HG03469 (cell line): ENCODE data around the gene ARID3B.
"Not testable (repeated sequence)": the region's sequence is repeated elsewhere in the genome, so short reads cannot be mapped to it uniquely, and the experiment has no call there.

ENCODE experiments used
- ATAC-seq: cut with Tn5 transposase; IDR thresholded peaks from one replicate; pipeline ENCODE4 v1.9.1; 2021; ENCODE audit warnings: mild to moderate bottlenecking, moderate library complexity, moderate number of reproducible peaks; ENCODE audit not compliant: unreplicated experiment

ARID3B gene

DNA sequence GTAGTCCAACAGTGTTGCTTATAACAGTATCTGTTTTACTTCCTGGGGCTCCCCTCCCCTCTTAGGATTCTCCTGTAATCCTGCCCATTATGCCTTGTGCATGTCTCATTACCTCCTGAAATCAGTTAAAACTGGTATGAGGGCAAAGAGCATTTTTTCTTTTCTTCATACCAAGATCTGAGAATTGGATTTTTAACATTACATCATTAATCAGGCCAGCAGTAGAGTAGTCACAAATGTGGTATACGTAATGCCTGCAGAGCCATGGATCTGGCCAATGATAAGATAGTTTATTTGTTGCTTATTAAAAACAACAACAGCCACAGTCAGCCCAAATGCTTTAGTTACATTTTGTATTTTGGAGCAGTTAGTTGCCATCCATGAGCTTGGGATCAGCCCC is 23.2 kb downstream of the ARID3B start:
- ATAC-seq = no peak

- no peak for ATAC-seq
Observed at GRCh38 chr15:74565381-74566085, 24.5 kb downstream of the ARID3B start.

- ATAC-seq = no peak
Observed at GRCh38 chr15:74568594-74568993, 27.6 kb downstream of the ARID3B start.

- ATAC-seq = no peak
Observed at GRCh38 chr15:74569731-74570070, 28.7 kb downstream of the ARID3B start.

GRCh38 chr15:74571191-74571590 is 30.2 kb downstream of the ARID3B start:
- ATAC-seq = no peak

- ATAC-seq = no peak
Observed at GRCh38 chr15:74573987-74574386, 33.0 kb downstream of the ARID3B start.

- ATAC-seq = no peak
Observed at GRCh38 chr15:74578496-74578994, 37.5 kb downstream of the ARID3B start.

DNA sequence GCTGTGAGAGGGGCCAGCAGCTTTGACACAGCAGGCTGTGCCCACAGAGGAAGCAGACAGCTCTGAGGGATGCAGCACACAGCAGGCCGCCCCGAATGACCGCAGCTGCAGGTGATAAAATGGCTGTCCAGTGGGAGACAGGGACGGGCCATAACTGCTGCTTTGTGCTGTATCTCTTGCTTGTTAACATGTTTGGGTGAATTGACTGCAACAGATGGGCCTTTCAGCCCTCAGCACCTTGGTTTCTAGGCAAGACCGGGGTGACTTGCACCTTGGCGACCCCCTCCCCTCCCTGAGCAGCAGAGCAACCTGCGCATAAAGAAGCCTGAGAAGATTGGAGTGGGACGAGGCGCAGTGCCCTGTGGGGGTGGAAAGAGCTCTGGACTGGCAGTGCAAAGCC is 38.0 kb downstream of the ARID3B start:
- no peak for ATAC-seq

- no peak for ATAC-seq
Observed at GRCh38 chr15:74580538-74581350, 39.7 kb downstream of the ARID3B start.

DNA sequence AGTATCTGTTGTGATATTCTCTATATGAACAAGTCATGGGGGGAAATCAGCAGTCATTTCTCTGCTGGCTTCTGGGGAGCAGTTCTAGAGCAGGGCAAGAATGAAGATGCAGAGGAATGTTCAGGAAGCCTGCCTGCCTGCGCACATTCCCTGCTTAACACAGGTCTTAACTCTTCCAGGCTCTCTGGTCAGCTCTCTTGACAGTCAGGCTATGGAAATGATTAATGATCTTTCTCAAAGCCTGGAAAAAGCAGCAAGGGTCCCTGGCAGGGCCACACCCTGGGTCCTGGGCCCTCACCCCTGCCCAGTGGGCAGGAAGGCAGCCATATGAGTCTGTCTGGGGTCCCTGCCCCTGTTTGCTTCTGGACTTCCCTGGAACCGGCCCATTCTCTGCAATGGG is 43.2 kb downstream of the ARID3B start:
- ATAC-seq = no peak

DNA sequence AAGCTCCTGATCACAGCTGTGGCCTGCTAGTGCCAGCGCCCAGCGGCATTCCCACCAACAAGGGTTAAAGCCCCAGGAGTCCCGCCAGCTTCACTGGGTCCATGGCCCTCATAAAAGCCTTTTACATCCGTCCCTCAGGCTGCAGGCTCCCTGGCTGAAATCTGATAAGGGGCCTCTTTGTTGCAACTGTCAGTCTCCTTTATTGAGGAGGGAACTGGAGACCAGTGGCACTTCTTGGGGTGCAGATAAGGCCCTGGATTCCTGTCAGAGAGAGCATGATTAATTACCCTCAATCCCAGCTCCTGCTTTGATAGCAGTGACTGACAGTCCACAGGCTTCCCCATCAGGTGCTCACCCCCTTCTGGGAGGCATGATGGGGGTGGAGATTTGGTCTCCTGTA is 43.8 kb downstream of the ARID3B start:
- ATAC-seq = no peak

- ATAC-seq = no peak
Observed at GRCh38 chr15:74585191-74585590, 44.2 kb downstream of the ARID3B start.

DNA sequence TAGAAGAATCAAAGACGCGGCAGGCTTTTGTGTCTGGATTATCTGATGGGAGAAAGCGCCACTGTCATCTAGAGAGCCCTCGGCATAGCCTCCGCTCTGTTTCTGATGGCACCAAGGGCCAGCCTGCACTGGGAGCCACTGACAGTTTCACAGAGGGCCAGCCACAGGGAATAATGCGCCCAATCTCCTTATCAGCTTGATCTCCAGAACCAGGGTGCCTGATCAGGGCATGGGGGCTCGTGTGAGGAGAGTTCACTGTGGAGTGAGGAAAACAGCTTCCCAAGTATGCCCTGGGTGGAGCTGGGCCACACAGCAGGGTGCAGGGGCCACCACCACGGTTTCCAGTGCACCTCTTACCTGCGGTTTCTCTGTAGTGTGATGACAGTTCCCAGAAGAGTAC is 44.8 kb downstream of the ARID3B start:
- ATAC-seq = no peak

DNA sequence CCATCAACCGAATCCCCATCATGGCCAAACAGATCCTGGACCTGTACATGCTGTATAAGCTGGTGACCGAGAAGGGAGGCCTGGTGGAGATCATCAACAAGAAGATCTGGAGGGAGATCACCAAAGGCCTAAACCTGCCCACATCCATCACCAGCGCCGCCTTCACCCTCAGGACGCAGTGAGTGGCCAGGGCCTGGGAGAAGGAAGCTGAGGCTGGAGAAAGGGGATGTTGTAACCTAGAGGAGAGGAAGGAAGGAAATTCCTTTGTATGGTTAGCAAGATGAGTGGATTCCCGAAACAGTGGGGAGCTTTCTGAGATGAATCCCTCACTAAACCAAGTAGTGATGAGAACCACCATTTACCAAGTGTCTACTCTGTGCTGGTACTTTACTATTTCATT is 48.8 kb downstream of the ARID3B start:
- no peak for ATAC-seq

- no peak for ATAC-seq
Observed at GRCh38 chr15:74592222-74592621, 51.2 kb downstream of the ARID3B start.

DNA sequence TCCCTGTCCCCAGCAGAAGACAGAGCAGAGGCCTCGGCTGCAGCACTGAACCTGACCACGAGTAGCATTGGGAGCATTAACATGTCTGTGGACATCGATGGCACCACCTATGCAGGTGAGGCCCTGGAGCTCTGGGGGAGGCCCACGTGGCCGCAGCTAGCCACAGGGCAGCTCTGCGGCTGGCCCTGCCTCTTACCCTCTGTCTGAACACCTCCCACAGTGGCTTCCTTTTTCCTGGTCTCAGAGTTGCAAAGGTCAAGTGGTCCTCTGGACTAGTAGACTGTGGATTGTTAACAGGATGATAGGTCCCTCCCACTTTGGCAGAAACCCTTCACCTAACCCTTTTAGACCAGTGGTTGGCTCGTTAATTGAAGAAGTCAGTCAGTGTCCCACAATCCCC is 52.1 kb downstream of the ARID3B start:
- no peak for ATAC-seq

GRCh38 chr15:74594455-74594854 is 53.4 kb downstream of the ARID3B start:
- no peak for ATAC-seq

DNA sequence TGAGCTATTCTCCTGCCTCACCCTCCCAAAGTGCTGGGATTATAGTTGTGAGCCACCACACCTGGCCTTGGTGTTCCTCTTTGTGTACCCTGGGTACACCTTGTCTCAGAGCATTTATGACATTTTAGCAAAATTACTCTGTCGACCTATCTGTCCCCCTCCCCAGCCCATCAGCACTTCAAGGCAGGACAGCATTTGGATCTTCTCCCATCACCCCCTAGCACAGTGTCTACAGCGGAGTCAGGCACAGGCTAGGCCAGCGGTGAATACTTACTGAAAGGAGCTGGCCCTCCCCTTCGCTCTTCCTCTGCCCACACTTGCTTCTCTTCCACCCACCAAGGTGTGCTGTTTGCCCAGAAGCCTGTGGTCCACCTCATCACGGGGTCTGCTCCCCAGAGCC is 54.3 kb downstream of the ARID3B start:
- ATAC-seq = no peak

- not testable (repeated sequence) for ATAC-seq
Observed at GRCh38 chr15:74596736-74597135, 55.7 kb downstream of the ARID3B start.

DNA sequence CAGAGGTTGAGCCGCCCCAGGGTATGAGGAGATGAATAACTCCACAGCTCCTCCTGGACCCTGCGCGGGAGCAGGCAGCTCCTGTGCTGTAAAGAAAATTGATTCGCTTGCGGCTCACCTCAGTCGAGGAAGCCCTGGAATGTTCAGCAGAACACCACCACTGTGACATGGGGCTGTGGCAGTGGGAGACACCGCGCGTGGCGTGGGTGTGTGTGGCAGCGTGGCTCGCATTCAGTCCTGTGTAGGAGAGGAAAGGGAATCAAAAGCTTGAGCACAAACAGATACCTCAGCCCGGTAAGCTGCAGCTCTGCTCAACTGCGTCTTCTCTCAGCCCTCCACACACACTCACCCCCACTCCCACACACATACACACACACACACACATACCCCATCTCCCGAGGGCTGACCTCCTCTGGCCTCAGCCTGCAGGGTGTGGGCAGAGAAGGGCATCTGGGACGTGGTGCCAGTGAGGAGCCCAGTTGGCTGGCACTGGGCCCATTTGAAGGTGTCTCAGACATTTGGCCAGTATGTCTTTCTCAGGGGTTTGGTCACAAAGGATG is 56.2 kb downstream of the ARID3B start:
- ATAC-seq = not testable (repeated sequence)

DNA sequence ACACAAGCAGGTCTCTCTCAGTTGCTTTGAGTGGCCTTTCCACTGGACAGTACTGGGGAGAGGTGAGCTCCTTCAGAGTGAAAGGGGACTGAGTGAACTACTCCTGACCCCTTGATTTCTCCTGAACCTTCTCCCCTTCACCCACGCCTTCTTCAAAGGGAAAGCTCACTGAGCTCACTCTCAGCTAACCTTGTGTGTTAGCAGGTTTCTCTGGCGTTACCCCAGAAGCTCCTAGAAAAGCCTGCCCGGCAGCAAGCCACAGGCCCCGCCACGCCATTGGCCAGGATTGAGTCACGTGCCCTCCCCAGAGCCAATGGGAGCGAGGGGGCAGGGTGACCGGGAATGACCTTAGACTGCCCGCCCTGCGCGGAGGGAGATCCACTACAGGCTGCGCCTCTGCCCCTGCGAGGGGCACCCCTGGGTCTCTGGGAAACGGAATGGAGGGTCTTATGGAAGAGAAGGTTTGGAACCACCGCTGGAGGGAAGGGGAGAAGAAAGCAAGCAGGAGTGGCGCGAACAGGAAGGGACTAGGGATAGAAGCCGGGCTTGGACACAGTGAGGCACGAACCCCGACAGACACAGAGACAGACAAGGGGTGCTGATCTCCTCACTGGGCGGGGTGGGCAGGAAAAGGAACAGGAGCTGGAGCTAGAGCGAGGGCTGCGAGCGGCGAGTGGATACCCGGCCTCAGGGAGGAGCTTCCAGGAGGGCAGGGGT is 57.3 kb downstream of the ARID3B start:
- ATAC-seq = peak; percentile 67
